Natural killer cell (primary cell): ENCODE results near the gene KIF6. TPM values are rescaled to one million over a fixed set of nuclear protein-coding genes. Genes with fewer than 3 reads are reported as not detected.

Experiments used
- ATAC-seq, 3 donors: fragments of 150-1000 bp in 2 of 3; fragments of 200-7000 bp in 1 of 3; cut with Tn5 transposase; 1 replicate in 1 of 3; 2 replicates in 2 of 3; pipeline ENCODE4 v1.10.0; 2021; ENCODE audit warnings: mild to moderate bottlenecking in 2 of 3, moderate library complexity in 2 of 3
- DNase-seq, 2 donors: peaks; one replicate each; pipeline versions ENCODE4 v3.0.0 to v3.0.0-alpha.2; 2013 to 2021; ENCODE audit warnings: mixed read lengths in 1 of 2
- H3K27ac ChIP-seq: one replicate; pipeline ENCODE4 v1.5.1; 2013; ENCODE audit warnings: mild to moderate bottlenecking, low read length
- H3K27me3 ChIP-seq: one replicate; pipeline ENCODE4 v1.6.1; 2013; ENCODE audit warnings: low read length; ENCODE audit not compliant: control insufficient read depth, insufficient read depth
- H3K36me3 ChIP-seq: one replicate; pipeline ENCODE4 v1.6.1; 2013; ENCODE audit warnings: low read length; ENCODE audit not compliant: control insufficient read depth, insufficient read depth
- H3K4me1 ChIP-seq: one replicate; pipeline ENCODE4 v1.6.1; 2013; ENCODE audit warnings: low read length; ENCODE audit not compliant: control insufficient read depth, insufficient read depth
- H3K4me3 ChIP-seq: one replicate; pipeline ENCODE4 v1.5.1; 2013; ENCODE audit warnings: low read length
- H3K9me3 ChIP-seq: one replicate; pipeline ENCODE4 v1.6.1; 2013; ENCODE audit warnings: low read length; ENCODE audit not compliant: control insufficient read depth, insufficient read depth
- H3K27ac Mint-ChIP-seq, 2 donors: one replicate each; pipeline ENCODE4 v1.8.0; 2022; ENCODE audit warnings: mild to moderate bottlenecking in 2 of 2, mixed read lengths in 2 of 2, moderate library complexity in 1 of 2
- H3K27me3 Mint-ChIP-seq, 2 donors: one replicate each; pipeline ENCODE4 v1.8.0; 2022; ENCODE audit warnings: low read depth in 2 of 2, mixed read lengths in 2 of 2
- H3K36me3 Mint-ChIP-seq: one replicate; pipeline ENCODE4 v1.8.0; 2022; ENCODE audit warnings: mixed read lengths
- H3K4me1 Mint-ChIP-seq, 2 donors: one replicate each; pipeline ENCODE4 v1.8.0; 2022; ENCODE audit warnings: mixed read lengths in 2 of 2
- H3K4me3 Mint-ChIP-seq: one replicate; pipeline ENCODE4 v1.8.0; 2022; ENCODE audit warnings: mild to moderate bottlenecking, moderate library complexity, mixed read lengths
- H3K9me3 Mint-ChIP-seq, 2 donors: one replicate each; pipeline ENCODE4 v1.8.0; 2022; ENCODE audit warnings: mixed read lengths in 2 of 2
- WGBS: methylation state at CpG from one replicate; pipeline ENCODE4 v1.1.7; 2013; ENCODE audit warnings: missing lambda C conversion rate; ENCODE audit not compliant: insufficient coverage; 5-methylcytosine and 5-hydroxymethylcytosine counted together
- intact Hi-C: fragments of 100-400 bp; cut with micrococcal nuclease; formaldehyde crosslinking; loops from one replicate; pipeline ENCODE4 v1.14.2; 2022
- total RNA-seq, 4 donors: library from RNA; stranded (reverse); fragments of 120-200 nt in 1 of 4; gene quantifications; one replicate each; pipeline versions ENCODE4 v1.2.3 to v1.2.4, GENCODE V29; 2013 to 2022
- TF ChIP-seq, protein P1 (sequence below): fragments of 200-600 bp; IDR thresholded peaks from one replicate; pipeline ENCODE4 v1.8.0; 2022; ENCODE audit warnings: antibody characterized with exemption

KIF6 gene
- total RNA-seq, 3 donors from 2014 or later (not counting 1 experiment from before 2014, with no cell fraction given) = not detected

DNA sequence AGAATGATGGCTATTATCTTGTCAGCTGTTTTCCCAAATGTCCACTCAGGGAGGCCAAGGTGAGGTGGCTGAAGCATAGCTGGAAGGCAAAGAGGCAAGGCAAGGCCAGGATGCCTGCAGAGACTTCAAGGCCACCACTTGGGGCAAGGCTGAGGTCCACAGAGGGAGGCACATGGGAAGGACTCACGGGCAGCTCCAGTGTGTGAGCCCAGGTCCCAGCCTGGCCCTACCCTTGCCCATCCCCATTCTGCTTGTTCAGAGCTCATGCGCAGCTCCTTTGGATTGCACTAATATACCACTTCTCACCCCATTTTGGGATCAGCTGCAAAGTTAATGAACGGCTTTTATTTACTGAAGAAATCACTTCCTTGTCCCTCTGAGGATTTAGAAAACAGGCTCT is 291.6 kb downstream of the KIF6 start:
- no peak overlapping the region for H3K4me3 ChIP-seq
- no peaks in the 10 kb centered on the region for H3K36me3 Mint-ChIP-seq
- intact Hi-C loops = no loop called here
- H3K27me3 ChIP-seq = no peaks in the 10 kb centered on the region
- no peaks in the 10 kb centered on the region for H3K36me3 ChIP-seq
- H3K4me1 Mint-ChIP-seq = no peaks in the 10 kb centered on the region
- H3K27ac ChIP-seq = no peak overlapping the region
- no peak overlapping the region for H3K27ac Mint-ChIP-seq
- no peak overlapping the region for H3K4me3 Mint-ChIP-seq
- no peaks in the 10 kb centered on the region for H3K9me3 Mint-ChIP-seq
- ATAC-seq = no peak
- H3K27me3 Mint-ChIP-seq = peaks cover 2 to 9% of the 10 kb centered on the region in 2 donors
- H3K4me1 ChIP-seq = peaks cover 3% of the 10 kb centered on the region
- H3K9me3 ChIP-seq = no peaks in the 10 kb centered on the region
- WGBS = 61% methylated on average over 3 of the region's 3 CpGs
- TF ChIP-seq, protein P1, sequence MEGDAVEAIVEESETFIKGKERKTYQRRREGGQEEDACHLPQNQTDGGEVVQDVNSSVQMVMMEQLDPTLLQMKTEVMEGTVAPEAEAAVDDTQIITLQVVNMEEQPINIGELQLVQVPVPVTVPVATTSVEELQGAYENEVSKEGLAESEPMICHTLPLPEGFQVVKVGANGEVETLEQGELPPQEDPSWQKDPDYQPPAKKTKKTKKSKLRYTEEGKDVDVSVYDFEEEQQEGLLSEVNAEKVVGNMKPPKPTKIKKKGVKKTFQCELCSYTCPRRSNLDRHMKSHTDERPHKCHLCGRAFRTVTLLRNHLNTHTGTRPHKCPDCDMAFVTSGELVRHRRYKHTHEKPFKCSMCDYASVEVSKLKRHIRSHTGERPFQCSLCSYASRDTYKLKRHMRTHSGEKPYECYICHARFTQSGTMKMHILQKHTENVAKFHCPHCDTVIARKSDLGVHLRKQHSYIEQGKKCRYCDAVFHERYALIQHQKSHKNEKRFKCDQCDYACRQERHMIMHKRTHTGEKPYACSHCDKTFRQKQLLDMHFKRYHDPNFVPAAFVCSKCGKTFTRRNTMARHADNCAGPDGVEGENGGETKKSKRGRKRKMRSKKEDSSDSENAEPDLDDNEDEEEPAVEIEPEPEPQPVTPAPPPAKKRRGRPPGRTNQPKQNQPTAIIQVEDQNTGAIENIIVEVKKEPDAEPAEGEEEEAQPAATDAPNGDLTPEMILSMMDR = no peak
- no peak for DNase-seq

DNA sequence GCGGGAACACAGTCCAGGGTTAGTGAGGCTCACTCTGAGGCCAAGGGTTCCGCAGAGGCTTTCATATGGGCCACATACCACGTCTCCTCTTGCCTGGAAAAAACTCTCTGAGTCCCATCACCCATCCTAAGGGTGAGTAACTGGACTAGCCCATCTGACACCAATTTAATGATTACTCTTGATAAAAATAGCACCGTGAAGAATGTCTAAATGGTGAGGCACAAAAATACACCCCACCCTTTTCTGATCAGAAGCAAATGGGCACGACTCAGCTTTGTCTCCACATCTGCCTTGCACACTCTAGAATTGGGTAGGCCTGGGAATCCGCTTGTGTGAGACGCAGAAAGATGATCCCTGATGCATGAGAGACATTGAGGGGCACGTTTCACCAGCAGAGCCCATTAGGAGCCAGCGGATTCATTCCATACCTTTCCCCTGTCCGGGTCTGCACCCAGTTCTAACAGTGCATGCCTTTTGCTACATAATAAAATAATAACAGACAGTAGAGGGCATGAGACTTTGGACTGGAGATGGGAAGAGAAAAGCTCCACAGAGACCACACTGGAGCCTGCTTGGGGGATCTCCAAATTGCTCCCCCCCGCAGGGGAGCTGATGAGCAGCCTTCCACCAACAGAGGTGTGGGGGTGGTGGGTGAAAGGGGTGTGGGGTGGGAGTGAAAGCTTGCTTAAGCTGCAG is 292.7 kb downstream of the KIF6 start:
- Histone ChIP-seq H3K4me3 (no peak overlapping the region), H3K27me3 (no peaks in the 10 kb centered on the region), H3K4me1 (peaks cover 3% of the 10 kb centered on the region), H3K9me3 (no peaks in the 10 kb centered on the region), H3K27ac (no peak overlapping the region), H3K36me3 (no peaks in the 10 kb centered on the region)
- Mint-ChIP-seq H3K9me3 (no peaks in the 10 kb centered on the region), H3K4me1 (no peaks in the 10 kb centered on the region), H3K36me3 (no peaks in the 10 kb centered on the region), H3K4me3 (no peak overlapping the region), H3K27ac (no peak overlapping the region), H3K27me3 (peaks cover 2 to 9% of the 10 kb centered on the region in 2 donors)
- TF ChIP-seq, protein P1 = no peak
- no peak for DNase-seq
- ATAC-seq = no peak
- intact Hi-C loops = no loop called here
- 83% methylated on average over 10 of the region's 11 CpGs for WGBS

DNA sequence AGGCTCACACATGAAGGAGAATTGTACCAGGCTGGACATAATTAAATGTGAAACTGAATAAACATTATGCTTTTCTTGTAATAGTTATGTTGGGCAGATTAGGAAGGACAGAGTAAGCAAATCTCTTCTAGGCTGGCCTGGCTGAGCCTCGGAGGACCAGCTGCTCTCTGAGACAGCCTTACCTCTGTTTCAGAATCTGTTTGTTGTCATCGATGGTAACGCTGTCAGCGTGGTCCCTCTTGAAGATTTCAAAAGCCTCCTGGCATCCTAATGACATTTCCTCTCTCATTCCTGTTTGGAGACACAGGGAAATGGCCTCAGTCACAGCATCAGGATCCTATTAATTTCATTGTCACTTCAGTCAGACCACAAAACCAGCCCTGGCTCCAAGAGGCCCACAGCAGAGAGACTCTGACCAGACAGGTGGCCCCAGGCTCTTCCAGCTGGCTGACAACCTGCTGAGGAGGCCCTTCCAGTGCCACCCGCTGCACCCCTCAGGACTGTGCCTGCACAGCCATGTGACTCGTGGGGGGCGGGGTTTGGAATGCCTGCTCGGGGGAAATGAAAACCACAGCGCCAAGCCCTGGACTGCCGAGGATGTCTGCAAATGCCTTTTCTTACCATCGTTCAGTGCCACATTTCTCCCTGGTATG is 294.2 kb downstream of the KIF6 start:
- WGBS = 24% methylated on average over 11 of the region's 11 CpGs
- ATAC-seq (no peak), DNase-seq (no peak)
- no peaks in the 10 kb centered on the region for H3K9me3 ChIP-seq
- no peaks in the 10 kb centered on the region for H3K27me3 ChIP-seq
- H3K27ac Mint-ChIP-seq = no peak overlapping the region
- TF ChIP-seq, protein P1 = no peak
- no peaks in the 10 kb centered on the region for H3K36me3 Mint-ChIP-seq
- no peaks in the 10 kb centered on the region for H3K36me3 ChIP-seq
- no peak overlapping the region for H3K27ac ChIP-seq
- intact Hi-C loops = no loop called here
- H3K4me3 Mint-ChIP-seq = no peak overlapping the region
- H3K4me3 ChIP-seq = no peak overlapping the region
- peaks cover 3% of the 10 kb centered on the region for H3K4me1 ChIP-seq
- H3K27me3 Mint-ChIP-seq = peaks cover 0 to 2% of the 10 kb centered on the region in 2 donors
- no peaks in the 10 kb centered on the region for H3K4me1 Mint-ChIP-seq
- H3K9me3 Mint-ChIP-seq = no peaks in the 10 kb centered on the region
